Stimulated activated CD4-positive, alpha-beta T cell treated with anti-CD3 and anti-CD28 coated beads, Interleukin-4, amount 100 ng/mL, for 24 hours (primary cell): ENCODE measurements around the gene FBXO31.
A peak's percentile ranks its signal among the peaks of the same experiment; 100 is the strongest.

Source experiments
- DNase-seq: peaks from one replicate; pipeline ENCODE4 v3.0.0-alpha.2; 2020

FBXO31 gene

GRCh38 chr16:87383505-87384161, at the start of gene FBXO31:
TSS of gene FBXO31 (minus strand) at chr16:87383776. CDS start at chr16:87383744, 32 bp downstream.
- peak; percentile 94 for DNase-seq

GRCh38 chr16:87432330-87432915, 48.8 kb upstream of the FBXO31 start:
- DNase-seq, result no peak

- no peak for DNase-seq
Measured at GRCh38 chr16:87431926-87432325, 48.4 kb upstream of the FBXO31 start.

- no peak for DNase-seq
Measured at GRCh38 chr16:87426423-87427215, 43.0 kb upstream of the FBXO31 start.

GRCh38 chr16:87425941-87426340, 42.4 kb upstream of the FBXO31 start:
- DNase-seq, result no peak

- no peak for DNase-seq
Measured at GRCh38 chr16:87424266-87424665, 40.7 kb upstream of the FBXO31 start.

- DNase-seq, result no peak
Measured at GRCh38 chr16:87423429-87423828, 39.9 kb upstream of the FBXO31 start.

- no peak for DNase-seq
Measured at GRCh38 chr16:87422106-87422505, 38.5 kb upstream of the FBXO31 start.

GRCh38 chr16:87421003-87421912, 37.7 kb upstream of the FBXO31 start:
- no peak for DNase-seq

- no peak for DNase-seq
Measured at GRCh38 chr16:87420026-87421002, 36.7 kb upstream of the FBXO31 start.

GRCh38 chr16:87418644-87419043, 35.1 kb upstream of the FBXO31 start:
- DNase-seq, result no peak

- no peak for DNase-seq
Measured at GRCh38 chr16:87418216-87418615, 34.6 kb upstream of the FBXO31 start.

- DNase-seq, result no peak
Measured at GRCh38 chr16:87417528-87417910, 33.9 kb upstream of the FBXO31 start.

GRCh38 chr16:87416826-87417527, 33.4 kb upstream of the FBXO31 start:
- peak; percentile 43 for DNase-seq

GRCh38 chr16:87415441-87415840, 31.9 kb upstream of the FBXO31 start:
- DNase-seq, result no peak

GRCh38 chr16:87414251-87414680, 30.7 kb upstream of the FBXO31 start:
- no peak for DNase-seq

GRCh38 chr16:87412996-87413421, 29.4 kb upstream of the FBXO31 start:
- DNase-seq, result no peak

- no peak for DNase-seq
Measured at GRCh38 chr16:87412371-87412995, 28.9 kb upstream of the FBXO31 start.

- DNase-seq, result no peak
Measured at GRCh38 chr16:87411375-87412271, 28.0 kb upstream of the FBXO31 start.
